ENCODE results near the gene ATRAID.

ATRAID gene

GRCh38 chr2:27245116-27245515 is 33.3 kb downstream of the ATRAID start:
- DNase-seq (ENCODE audit: insufficient read length) = no peak
- FAIRE-seq = no peak
- TF ChIP-seq TAF1 (IDR thresholded peaks at IDR 0.05; ENCODE audit: borderline replicate concordance, low read depth, low read length) (no peak), POLR2AphosphoS5 (IDR thresholded peaks at IDR 0.05; ENCODE audit: low read depth, low read length) (no peak), POLR2A (IDR thresholded peaks at IDR 0.05; ENCODE audit: low read depth, low read length) (no peak)

GRCh38 chr2:27245626-27246025 is 33.8 kb downstream of the ATRAID start:
- TF ChIP-seq TAF1 (IDR thresholded peaks at IDR 0.05; ENCODE audit: borderline replicate concordance, low read depth, low read length) (no peak), POLR2AphosphoS5 (IDR thresholded peaks at IDR 0.05; ENCODE audit: low read depth, low read length) (no peak), POLR2A (IDR thresholded peaks at IDR 0.05; ENCODE audit: low read depth, low read length) (no peak)
- DNase-seq (ENCODE audit: insufficient read length) (no peak), FAIRE-seq (no peak)

GRCh38 chr2:27247893-27248292 is 36.1 kb downstream of the ATRAID start:
- DNase-seq (ENCODE audit: insufficient read length) (no peak), FAIRE-seq (no peak)

GRCh38 chr2:27249159-27249890 is 37.5 kb downstream of the ATRAID start:
- DNase-seq (ENCODE audit: insufficient read length) = no peak
- FAIRE-seq = no peak
- no peak for TF ChIP-seq POLR2A (IDR thresholded peaks at IDR 0.05; ENCODE audit: low read depth, low read length)
- TF ChIP-seq POLR2AphosphoS5 (IDR thresholded peaks at IDR 0.05; ENCODE audit: low read depth, low read length) = no peak
- TF ChIP-seq TAF1 (IDR thresholded peaks at IDR 0.05; ENCODE audit: borderline replicate concordance, low read depth, low read length) = no peak

More at GRCh38 chr2:27247893-27248292, 36.1 kb downstream of the ATRAID start:
- TF ChIP-seq TAF1 (IDR thresholded peaks at IDR 0.05; ENCODE audit: borderline replicate concordance, low read depth, low read length) (no peak), POLR2A (IDR thresholded peaks at IDR 0.05; ENCODE audit: low read depth, low read length) (no peak), POLR2AphosphoS5 (IDR thresholded peaks at IDR 0.05; ENCODE audit: low read depth, low read length) (no peak)

- peak; percentile 73 for DNase-seq (ENCODE audit: insufficient read length)
- FAIRE-seq = no peak
- TF ChIP-seq POLR2AphosphoS5 (IDR thresholded peaks at IDR 0.05; ENCODE audit: low read depth, low read length) (no peak), TAF1 (IDR thresholded peaks at IDR 0.05; ENCODE audit: borderline replicate concordance, low read depth, low read length) (no peak), POLR2A (IDR thresholded peaks at IDR 0.05; ENCODE audit: low read depth, low read length) (no peak)
Measured at GRCh38 chr2:27249891-27250651, 38.2 kb downstream of the ATRAID start.

- no peak for FAIRE-seq
- no peak for TF ChIP-seq POLR2AphosphoS5 (IDR thresholded peaks at IDR 0.05; ENCODE audit: low read depth, low read length)
- no peak for TF ChIP-seq TAF1 (IDR thresholded peaks at IDR 0.05; ENCODE audit: borderline replicate concordance, low read depth, low read length)
- TF ChIP-seq POLR2A (IDR thresholded peaks at IDR 0.05; ENCODE audit: low read depth, low read length) = no peak
- DNase-seq (ENCODE audit: insufficient read length) = no peak
Measured at GRCh38 chr2:27250652-27251379, 39.0 kb downstream of the ATRAID start.

GRCh38 chr2:27251766-27252165 is 39.9 kb downstream of the ATRAID start:
- no peak for FAIRE-seq
- TF ChIP-seq POLR2A (IDR thresholded peaks at IDR 0.05; ENCODE audit: low read depth, low read length) = no peak
- no peak for TF ChIP-seq TAF1 (IDR thresholded peaks at IDR 0.05; ENCODE audit: borderline replicate concordance, low read depth, low read length)
- TF ChIP-seq POLR2AphosphoS5 (IDR thresholded peaks at IDR 0.05; ENCODE audit: low read depth, low read length) = no peak
- no peak for DNase-seq (ENCODE audit: insufficient read length)

- no peak for FAIRE-seq
- TF ChIP-seq POLR2AphosphoS5 (IDR thresholded peaks at IDR 0.05; ENCODE audit: low read depth, low read length) = no peak
- no peak for TF ChIP-seq POLR2A (IDR thresholded peaks at IDR 0.05; ENCODE audit: low read depth, low read length)
- no peak for TF ChIP-seq TAF1 (IDR thresholded peaks at IDR 0.05; ENCODE audit: borderline replicate concordance, low read depth, low read length)
Measured at GRCh38 chr2:27255187-27255586, 43.3 kb downstream of the ATRAID start.

GRCh38 chr2:27255660-27256059 is 43.8 kb downstream of the ATRAID start:
- no peak for DNase-seq (ENCODE audit: insufficient read length)
- TF ChIP-seq POLR2AphosphoS5 (IDR thresholded peaks at IDR 0.05; ENCODE audit: low read depth, low read length) (no peak), TAF1 (IDR thresholded peaks at IDR 0.05; ENCODE audit: borderline replicate concordance, low read depth, low read length) (no peak), POLR2A (IDR thresholded peaks at IDR 0.05; ENCODE audit: low read depth, low read length) (no peak)
- no peak for FAIRE-seq

More at GRCh38 chr2:27255187-27255586, 43.3 kb downstream of the ATRAID start:
- DNase-seq (ENCODE audit: insufficient read length) = no peak

GRCh38 chr2:27256855-27257454 is 45.1 kb downstream of the ATRAID start:
- FAIRE-seq (no peak), DNase-seq (ENCODE audit: insufficient read length) (no peak)
- TF ChIP-seq POLR2A (IDR thresholded peaks at IDR 0.05; ENCODE audit: low read depth, low read length) (no peak), POLR2AphosphoS5 (IDR thresholded peaks at IDR 0.05; ENCODE audit: low read depth, low read length) (no peak), TAF1 (IDR thresholded peaks at IDR 0.05; ENCODE audit: borderline replicate concordance, low read depth, low read length) (no peak)

GRCh38 chr2:27258051-27258450 is 46.2 kb downstream of the ATRAID start:
- FAIRE-seq = no peak
- no peak for TF ChIP-seq POLR2A (IDR thresholded peaks at IDR 0.05; ENCODE audit: low read depth, low read length)
- no peak for TF ChIP-seq TAF1 (IDR thresholded peaks at IDR 0.05; ENCODE audit: borderline replicate concordance, low read depth, low read length)
- no peak for TF ChIP-seq POLR2AphosphoS5 (IDR thresholded peaks at IDR 0.05; ENCODE audit: low read depth, low read length)
- DNase-seq (ENCODE audit: insufficient read length) = no peak
